Central memory CD8-positive, alpha-beta T cell (primary cell): ENCODE data around the gene PTCD2.
"Not testable (repeated sequence)": the region's sequence is repeated elsewhere in the genome, so short reads cannot be mapped to it uniquely, and the experiment has no call there.

Source experiments
- ATAC-seq: fragments of 150-1000 bp; cut with Tn5 transposase; replicated peaks from 2 replicates; pipeline ENCODE4 v1.10.0; 2022; ENCODE audit warnings: mild to moderate bottlenecking, moderate FRiP score, moderate number of reproducible peaks; ENCODE audit not compliant: poor library complexity, severe bottlenecking; ENCODE audit errors: extremely low read depth
- DNase-seq, 2 donors: peaks; one replicate each; pipeline ENCODE4 v3.0.0; 2021; ENCODE audit warnings: low spot score in 2 of 2
- H3K27ac Mint-ChIP-seq: one replicate; pipeline ENCODE4 v1.8.0; 2022; ENCODE audit warnings: low read depth, mild to moderate bottlenecking, moderate library complexity, mixed read lengths
- H3K27me3 Mint-ChIP-seq: one replicate; pipeline ENCODE4 v1.8.0; 2022; ENCODE audit warnings: mixed read lengths
- H3K36me3 Mint-ChIP-seq: one replicate; pipeline ENCODE4 v1.8.0; 2022; ENCODE audit warnings: mild to moderate bottlenecking, moderate library complexity, mixed read lengths; ENCODE audit not compliant: insufficient read depth
- H3K4me1 Mint-ChIP-seq: one replicate; pipeline ENCODE4 v1.8.0; 2022; ENCODE audit warnings: mixed read lengths
- H3K4me3 Mint-ChIP-seq: one replicate; pipeline ENCODE4 v1.8.0; 2022; ENCODE audit warnings: mild to moderate bottlenecking, moderate library complexity, mixed read lengths
- H3K9me3 Mint-ChIP-seq: one replicate; pipeline ENCODE4 v1.8.0; 2022; ENCODE audit warnings: mixed read lengths

Gene PTCD2

DNA sequence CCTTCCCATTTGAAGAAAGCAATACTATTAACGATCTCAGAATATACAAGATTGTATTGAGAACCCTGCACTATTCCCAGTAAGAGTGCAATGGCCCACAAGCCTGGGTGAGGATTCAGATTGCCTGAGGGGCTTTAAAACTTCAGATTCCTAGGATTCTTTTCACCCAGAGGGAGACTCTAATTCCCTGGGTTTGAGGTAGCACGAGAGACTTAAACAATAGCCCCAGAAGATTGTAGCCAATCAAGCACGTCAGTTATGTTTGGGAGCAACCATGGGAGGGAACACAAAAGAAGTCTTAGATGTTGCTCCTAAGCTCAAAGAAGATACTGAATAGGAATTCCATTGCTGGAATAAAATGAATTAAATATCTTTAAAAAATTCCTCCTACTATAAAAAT is 18.0 kb upstream of the PTCD2 start:
- no peak for ATAC-seq
- Mint-ChIP-seq H3K4me3 (no peak overlapping the region), H3K4me1 (peaks cover 31% of the 10 kb centered on the region), H3K9me3 (no peaks in the 10 kb centered on the region), H3K27me3 (no peaks in the 10 kb centered on the region), H3K27ac (no peak overlapping the region), H3K36me3 (no peaks in the 10 kb centered on the region)
- no peak for DNase-seq

GRCh38 chr5:72305194-72306142 is 14.7 kb upstream of the PTCD2 start:
- H3K4me1 Mint-ChIP-seq, result peaks cover 29% of the 10 kb centered on the region
- DNase-seq, result no peak
- H3K36me3 Mint-ChIP-seq, result peaks cover 22% of the 10 kb centered on the region
- H3K27ac Mint-ChIP-seq, result no peak overlapping the region
- no peaks in the 10 kb centered on the region for H3K9me3 Mint-ChIP-seq
- no peaks in the 10 kb centered on the region for H3K27me3 Mint-ChIP-seq
- no peak overlapping the region for H3K4me3 Mint-ChIP-seq
- no peak for ATAC-seq

DNA sequence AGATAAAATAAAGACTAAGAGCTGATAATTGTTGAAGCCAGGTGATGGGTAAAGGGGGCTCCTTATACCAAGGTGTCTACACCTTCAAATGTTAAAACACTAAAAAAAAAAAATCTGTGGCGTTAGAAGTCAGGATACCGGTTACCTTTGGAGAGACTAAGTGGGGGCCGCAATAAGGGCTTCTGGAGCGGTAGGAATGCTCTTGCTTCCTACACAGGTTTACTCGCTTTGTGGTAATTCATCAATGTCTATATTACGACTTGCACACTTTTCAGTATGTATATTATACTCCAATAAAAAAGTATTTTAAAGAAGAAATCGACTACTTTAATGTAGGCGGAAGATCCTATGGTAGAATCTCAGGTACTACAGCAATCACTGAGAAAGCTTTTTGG is 12.6 kb upstream of the PTCD2 start:
- Mint-ChIP-seq H3K4me1 (peaks cover 24% of the 10 kb centered on the region), H3K9me3 (no peaks in the 10 kb centered on the region), H3K27ac (peak overlapping the region; percentile 95), H3K36me3 (peaks cover 36% of the 10 kb centered on the region), H3K27me3 (no peaks in the 10 kb centered on the region), H3K4me3 (peak overlapping the region; percentile 90)
- ATAC-seq (no peak), DNase-seq (no peak)

GRCh38 chr5:72307968-72308852 is 12.0 kb upstream of the PTCD2 start:
- peak; percentile 91 for DNase-seq
- ATAC-seq, result peak; percentile 96
- no peaks in the 10 kb centered on the region for H3K27me3 Mint-ChIP-seq
- no peaks in the 10 kb centered on the region for H3K9me3 Mint-ChIP-seq
- H3K36me3 Mint-ChIP-seq, result peaks cover 42% of the 10 kb centered on the region
- H3K27ac Mint-ChIP-seq, result peak overlapping the region; percentile 95
- peaks cover 24% of the 10 kb centered on the region for H3K4me1 Mint-ChIP-seq
- peak overlapping the region; percentile 90 for H3K4me3 Mint-ChIP-seq

- Mint-ChIP-seq H3K36me3 (peaks cover 43% of the 10 kb centered on the region), H3K9me3 (no peaks in the 10 kb centered on the region), H3K4me3 (peak overlapping the region; percentile 90), H3K27me3 (no peaks in the 10 kb centered on the region), H3K27ac (peak overlapping the region; percentile 95), H3K4me1 (peaks cover 23% of the 10 kb centered on the region)
- ATAC-seq, result no peak
- no peak for DNase-seq
These were observed 11.4 kb upstream of the PTCD2 start for GRCh38 chr5:72308853-72309191.

GRCh38 chr5:72313141-72313540 is 7.0 kb upstream of the PTCD2 start:
- ATAC-seq, result no peak
- H3K36me3 Mint-ChIP-seq, result peaks cover 40% of the 10 kb centered on the region

DNA sequence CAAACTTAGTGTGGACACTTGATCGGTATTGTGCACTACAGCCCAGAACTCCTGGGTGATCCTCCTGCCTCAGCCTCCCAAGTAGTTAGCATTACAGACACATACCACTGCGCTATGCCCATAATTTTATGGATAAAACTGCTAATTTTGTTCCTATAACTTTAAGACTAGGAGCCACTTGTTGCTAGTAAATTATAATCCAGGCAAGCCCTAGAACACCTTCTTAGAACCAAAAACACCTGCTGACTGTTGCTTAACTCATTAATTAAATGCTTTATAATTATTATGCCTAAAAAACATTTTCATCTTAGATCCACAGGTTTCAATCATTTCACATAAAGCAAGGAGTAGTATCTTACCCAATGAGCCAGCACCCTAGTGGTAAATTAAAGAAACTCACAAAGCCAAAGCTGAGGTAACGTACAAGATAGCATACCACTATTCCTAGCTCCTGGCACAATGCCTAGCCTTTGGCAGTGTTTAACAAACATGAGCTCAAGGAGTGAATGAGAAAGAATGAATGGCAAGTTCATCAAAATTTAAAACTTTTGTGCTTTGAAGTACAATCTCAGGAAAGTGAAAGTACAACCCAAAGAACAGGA is 5.5 kb upstream of the PTCD2 start:
- Mint-ChIP-seq H3K9me3 (no peaks in the 10 kb centered on the region), H3K4me3 (no peak overlapping the region), H3K27ac (no peak overlapping the region), H3K27me3 (no peaks in the 10 kb centered on the region), H3K4me1 (peaks cover 21% of the 10 kb centered on the region), H3K36me3 (peaks cover 30% of the 10 kb centered on the region)
- ATAC-seq (no peak), DNase-seq (no peak)

More at GRCh38 chr5:72313141-72313540, 7.0 kb upstream of the PTCD2 start:
- Mint-ChIP-seq H3K27ac (no peak overlapping the region), H3K4me1 (peaks cover 17% of the 10 kb centered on the region), H3K4me3 (no peak overlapping the region), H3K9me3 (no peaks in the 10 kb centered on the region), H3K27me3 (no peaks in the 10 kb centered on the region)
- no peak for DNase-seq

DNA sequence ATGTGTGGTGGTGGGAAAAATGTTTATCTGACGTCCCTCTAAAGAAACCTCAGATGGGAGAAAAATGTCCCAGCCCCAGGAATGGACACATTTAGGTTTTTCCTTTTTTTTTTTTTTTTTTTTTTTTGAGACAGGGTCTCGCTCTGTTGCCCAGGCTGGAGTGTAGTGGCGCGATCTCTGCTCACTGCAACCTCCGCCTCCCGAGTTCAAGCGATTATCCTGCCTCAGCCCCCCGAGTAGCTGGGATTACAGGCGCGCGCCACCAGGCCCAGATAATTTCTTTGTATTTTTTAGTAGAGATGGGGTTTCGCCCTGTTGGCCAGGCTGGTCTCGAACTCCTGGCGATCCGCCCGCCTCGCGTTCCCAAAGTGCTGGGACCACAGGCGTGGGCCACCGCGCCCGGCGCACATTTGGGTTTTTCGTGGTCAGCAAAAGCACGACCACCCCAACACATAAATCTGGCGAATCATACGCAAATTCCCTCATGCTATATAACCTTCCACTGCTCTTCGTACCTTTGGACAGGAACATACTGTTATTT is 668 bp upstream of the PTCD2 start:
- peaks cover 11% of the 10 kb centered on the region for H3K36me3 Mint-ChIP-seq
- H3K27me3 Mint-ChIP-seq, DNase-seq, ATAC-seq, H3K9me3 Mint-ChIP-seq: not testable (repeated sequence)
- peak overlapping the region; percentile 81 for H3K27ac Mint-ChIP-seq
- H3K4me1 Mint-ChIP-seq, result peaks cover 30% of the 10 kb centered on the region
- peak overlapping the region; percentile 95 for H3K4me3 Mint-ChIP-seq

- ATAC-seq (no peak), DNase-seq (no peak)
- Mint-ChIP-seq H3K36me3 (peaks cover 25% of the 10 kb centered on the region), H3K4me3 (no peak overlapping the region), H3K27me3 (no peaks in the 10 kb centered on the region), H3K27ac (no peak overlapping the region), H3K9me3 (no peaks in the 10 kb centered on the region), H3K4me1 (peaks cover 11% of the 10 kb centered on the region)
These were observed 4.1 kb downstream of the PTCD2 start for GRCh38 chr5:72324189-72324825.

DNA sequence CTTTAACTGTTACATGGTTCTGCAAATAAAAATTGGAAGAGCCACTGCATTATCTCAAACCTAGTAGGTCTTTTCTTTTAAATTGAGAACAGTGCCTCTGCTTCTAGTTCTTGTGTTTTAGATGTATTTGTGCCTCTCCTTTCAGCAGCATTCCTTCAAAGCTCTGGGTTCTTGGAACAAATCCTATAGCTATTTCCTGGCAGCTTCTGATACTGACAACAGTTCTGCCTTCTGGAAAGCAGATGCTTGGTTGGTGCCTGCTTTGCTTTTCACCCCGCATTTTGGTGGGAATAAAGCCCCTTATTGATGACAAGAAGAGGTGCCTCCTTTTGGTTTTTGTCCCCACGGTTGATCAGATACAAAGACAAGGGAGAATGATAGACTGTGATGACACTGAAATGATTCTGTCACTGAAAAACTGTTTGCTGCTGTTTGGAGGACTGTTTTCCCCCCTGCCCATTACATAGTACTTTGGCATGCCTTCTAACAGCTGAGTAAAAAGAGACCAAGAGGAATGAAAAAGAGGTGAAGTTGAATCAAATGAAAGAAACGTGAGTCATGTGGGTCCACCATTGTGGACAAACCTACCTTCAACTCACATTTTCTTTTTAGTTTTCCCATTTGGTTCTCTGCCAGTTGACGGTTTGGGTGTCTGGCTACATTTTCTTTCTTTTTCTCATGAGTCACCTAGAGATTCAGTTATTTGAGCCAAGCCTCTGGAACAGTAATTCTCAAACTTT is 5.6 kb downstream of the PTCD2 start:
- Mint-ChIP-seq H3K27me3 (no peaks in the 10 kb centered on the region), H3K36me3 (peaks cover 28% of the 10 kb centered on the region), H3K27ac (no peak overlapping the region), H3K4me3 (no peak overlapping the region), H3K4me1 (peaks cover 6% of the 10 kb centered on the region), H3K9me3 (no peaks in the 10 kb centered on the region)
- DNase-seq (no peak), ATAC-seq (no peak)

GRCh38 chr5:72326306-72326649 is 6.1 kb downstream of the PTCD2 start:
- DNase-seq (no peak), ATAC-seq (no peak)
- Mint-ChIP-seq H3K27me3 (no peaks in the 10 kb centered on the region), H3K9me3 (no peaks in the 10 kb centered on the region), H3K27ac (no peak overlapping the region), H3K4me3 (no peak overlapping the region), H3K4me1 (peaks cover 6% of the 10 kb centered on the region), H3K36me3 (peaks cover 28% of the 10 kb centered on the region)
